Upper lobe of left lung (tissue), 4 donors: ENCODE data around the gene NTF4.
"Not testable (repeated sequence)": the region's sequence is repeated elsewhere in the genome, so short reads cannot be mapped to it uniquely, and the experiment has no call there.

Experiments
- CTCF ChIP-seq, 6 experiments: fragments of 450-650 bp in 4 of 6; fragments of 200-600 bp in 2 of 6; sonication (generic) in 2 of 6; IDR thresholded peaks; one replicate each; pipeline ENCODE4 v1.5.1; 2016 to 2019; ENCODE audit warnings: antibody characterized with exemption in 6 of 6
- POLR2A ChIP-seq, 4 donors: fragments of 450-650 bp; IDR thresholded peaks; one replicate each; pipeline ENCODE4 v1.5.1; 2016 to 2017; ENCODE audit warnings: antibody characterized with exemption in 4 of 4, mild to moderate bottlenecking in 2 of 4

- TF ChIP-seq CTCF (IDR thresholded peaks at IDR 0.05) = peak in 3 of 6 experiments; percentile 17 to 24 (median 20)
- not testable (repeated sequence) for TF ChIP-seq POLR2A (IDR thresholded peaks at IDR 0.05)
These were observed 27.8 kb downstream of the NTF4 start, which contains the start of gene CGB1 for GRCh38 chr19:49036815-49037214.
